Measurements from ENCODE around the gene ARFGEF2.

DNA sequence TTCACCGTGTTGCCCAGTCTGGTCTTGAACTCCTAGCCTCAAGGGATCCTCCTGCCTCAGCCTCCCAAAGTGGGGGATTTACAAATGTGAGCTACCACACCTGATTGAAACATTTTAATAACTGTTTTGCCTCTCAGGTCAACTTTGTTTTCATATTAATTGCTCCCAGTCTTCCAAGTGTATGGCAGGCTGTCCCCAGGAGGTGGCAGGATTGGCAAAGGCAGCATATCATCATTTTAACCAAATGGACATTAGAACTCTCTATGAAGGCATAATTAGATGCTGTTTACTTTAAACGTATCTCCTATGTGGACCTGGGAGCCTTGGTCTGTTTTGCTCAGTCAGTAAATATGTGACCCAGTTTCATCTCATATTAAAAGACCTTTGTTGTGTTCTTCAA is 65.4 kb downstream of the ARFGEF2 start:
- TF ChIP-seq, protein P1, sequence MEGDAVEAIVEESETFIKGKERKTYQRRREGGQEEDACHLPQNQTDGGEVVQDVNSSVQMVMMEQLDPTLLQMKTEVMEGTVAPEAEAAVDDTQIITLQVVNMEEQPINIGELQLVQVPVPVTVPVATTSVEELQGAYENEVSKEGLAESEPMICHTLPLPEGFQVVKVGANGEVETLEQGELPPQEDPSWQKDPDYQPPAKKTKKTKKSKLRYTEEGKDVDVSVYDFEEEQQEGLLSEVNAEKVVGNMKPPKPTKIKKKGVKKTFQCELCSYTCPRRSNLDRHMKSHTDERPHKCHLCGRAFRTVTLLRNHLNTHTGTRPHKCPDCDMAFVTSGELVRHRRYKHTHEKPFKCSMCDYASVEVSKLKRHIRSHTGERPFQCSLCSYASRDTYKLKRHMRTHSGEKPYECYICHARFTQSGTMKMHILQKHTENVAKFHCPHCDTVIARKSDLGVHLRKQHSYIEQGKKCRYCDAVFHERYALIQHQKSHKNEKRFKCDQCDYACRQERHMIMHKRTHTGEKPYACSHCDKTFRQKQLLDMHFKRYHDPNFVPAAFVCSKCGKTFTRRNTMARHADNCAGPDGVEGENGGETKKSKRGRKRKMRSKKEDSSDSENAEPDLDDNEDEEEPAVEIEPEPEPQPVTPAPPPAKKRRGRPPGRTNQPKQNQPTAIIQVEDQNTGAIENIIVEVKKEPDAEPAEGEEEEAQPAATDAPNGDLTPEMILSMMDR (IDR thresholded peaks at IDR 0.05; ENCODE audit: low read depth, low read length), result peak; percentile 43
- TF ChIP-seq EZH2phosphoT487 (IDR thresholded peaks at IDR 0.05; ENCODE audit: low read depth), result no peak
